Hepatocyte (in vitro differentiated cells): ENCODE data around the gene C19orf33. TPM values are rescaled to one million over a fixed set of nuclear protein-coding genes. Genes with fewer than 3 reads are reported as not detected.
A peak's percentile ranks its signal among the peaks of the same experiment; 100 is the strongest.
"Not testable (repeated sequence)": the region's sequence is repeated elsewhere in the genome, so short reads cannot be mapped to it uniquely, and the experiment has no call there.

Experiments
- DNase-seq: peaks from one replicate; pipeline ENCODE4 v3.0.0-alpha.2; 2016; ENCODE audit warnings: low spot score
- H2AFZ ChIP-seq: fragments of 200-600 bp; sonication (generic); 2 replicates; pipeline ENCODE4 v1.6.0; 2016; ENCODE audit warnings: antibody characterized with exemption, mild to moderate bottlenecking
- H3K27ac ChIP-seq: fragments of 200-600 bp; sonication (generic); 2 replicates; pipeline ENCODE4 v1.5.1; 2016; ENCODE audit warnings: mild to moderate bottlenecking
- H3K27me3 ChIP-seq: fragments of 200-600 bp; sonication (generic); 2 replicates; pipeline ENCODE4 v1.6.1; 2016
- H3K36me3 ChIP-seq: fragments of 200-600 bp; sonication (generic); replicated peaks from 2 replicates; pipeline ENCODE4 v1.5.1; 2016; ENCODE audit warnings: low read depth; ENCODE audit not compliant: insufficient read depth
- H3K4me1 ChIP-seq: fragments of 200-600 bp; sonication (generic); 2 replicates; pipeline ENCODE4 v1.5.1; 2016; ENCODE audit warnings: mild to moderate bottlenecking, moderate library complexity; ENCODE audit not compliant: insufficient read depth
- H3K4me2 ChIP-seq: fragments of 200-600 bp; sonication (generic); 2 replicates; pipeline ENCODE4 v1.6.0; 2016
- H3K4me3 ChIP-seq: fragments of 200-600 bp; sonication (generic); 2 replicates; pipeline ENCODE4 v1.5.1; 2016; ENCODE audit warnings: mild to moderate bottlenecking
- H3K79me2 ChIP-seq: fragments of 200-600 bp; sonication (generic); 2 replicates; pipeline ENCODE4 v1.6.0; 2017; ENCODE audit warnings: mild to moderate bottlenecking
- H3K9me2 ChIP-seq: fragments of 200-600 bp; sonication (generic); replicated peaks from 2 replicates; pipeline ENCODE4 v1.6.0; 2017; ENCODE audit warnings: mild to moderate bottlenecking; ENCODE audit not compliant: insufficient read depth
- H3K9me3 ChIP-seq: fragments of 200-600 bp; sonication (generic); 2 replicates; pipeline ENCODE4 v1.5.1; 2016; ENCODE audit warnings: low read depth, mild to moderate bottlenecking
- H4K20me1 ChIP-seq: fragments of 200-600 bp; sonication (generic); 2 replicates; pipeline ENCODE4 v1.6.0; 2016; ENCODE audit warnings: mild to moderate bottlenecking; ENCODE audit not compliant: insufficient read depth, poor library complexity, severe bottlenecking
- CTCF ChIP-seq: fragments of 200-600 bp; sonication (generic); IDR thresholded peaks from 2 replicates; pipeline ENCODE4 v1.5.1; 2016; ENCODE audit warnings: antibody characterized with exemption, mild to moderate bottlenecking; ENCODE audit not compliant: poor library complexity
- EZH2 ChIP-seq: fragments of 200-600 bp; sonication (generic); IDR thresholded peaks from 2 replicates; pipeline ENCODE4 v1.6.1; 2016; ENCODE audit warnings: antibody characterized with exemption, mild to moderate bottlenecking, borderline replicate concordance
- EZH2phosphoT487 ChIP-seq: fragments of 200-600 bp; sonication (generic); IDR thresholded peaks from one replicate; pipeline ENCODE4 v1.6.1; 2018; ENCODE audit warnings: antibody characterized with exemption, mild to moderate bottlenecking, low read depth, moderate library complexity; ENCODE audit not compliant: unreplicated experiment, severe bottlenecking
- WGBS: methylation state at CpG from one replicate; pipeline ENCODE4 v1.1.6; 2016; ENCODE audit warnings: low lambda C conversion rate; ENCODE audit errors: missing lambda C conversion rate; 5-methylcytosine and 5-hydroxymethylcytosine counted together
- polyA plus RNA-seq: library from polyadenylated mRNA; unstranded; fragments of >200 nt; fragmentation: Nextera tagmentation; extraction: Ambion mirVana; gene quantifications from 2 replicates; pipeline ENCODE4 v1.2.1, GENCODE V29; 2016
- total RNA-seq: library from RNA; depleted of rRNA; stranded (reverse); fragments of >200 nt; gene quantifications from 2 replicates; pipeline ENCODE4 v1.2.3, GENCODE V29; 2014

Gene C19orf33
- total and polyA plus RNA-seq, 2 experiments from 2014 or later: 118 to 126 TPM

DNA sequence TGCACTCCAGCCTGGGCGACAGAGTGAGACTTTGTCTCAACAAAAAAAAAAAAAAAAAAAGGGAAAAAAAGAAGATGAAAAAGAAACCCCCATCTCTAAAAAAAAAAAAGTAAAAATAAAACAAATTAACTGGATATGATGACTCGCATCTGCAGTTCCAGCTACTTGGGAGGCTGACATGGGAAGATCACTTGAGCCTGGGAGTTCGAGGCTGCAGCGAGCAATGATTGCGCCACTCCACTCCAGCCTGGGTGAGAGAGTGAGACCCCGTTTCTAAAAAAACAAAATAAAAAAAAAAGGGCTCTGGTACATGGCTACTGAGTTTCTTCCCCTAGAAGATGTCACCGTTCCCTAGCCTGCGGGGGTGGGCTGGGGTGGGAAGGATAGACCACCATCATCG is 29.2 kb downstream of the C19orf33 start:
- Histone ChIP-seq H2AFZ (no peak overlapping the region), H3K27me3 (no peaks in the 10 kb centered on the region), H3K9me3 (no peaks in the 10 kb centered on the region), H3K27ac (no peak overlapping the region), H3K9me2 (no peaks in the 10 kb centered on the region), H3K4me2 (no peak overlapping the region), H3K4me1 (peaks cover 6% of the 10 kb centered on the region), H3K4me3 (no peak overlapping the region), H3K36me3 (no peaks in the 10 kb centered on the region), H4K20me1 (no peaks in the 10 kb centered on the region), H3K79me2 (no peaks in the 10 kb centered on the region)
- no peak for TF ChIP-seq EZH2phosphoT487
- TF ChIP-seq CTCF: no peak
- no peak for TF ChIP-seq EZH2
- no peak for DNase-seq
- WGBS: 88% methylated on average over 9 of the region's 9 CpGs

- WGBS: 1% methylated on average over 33 of the region's 52 CpGs
- TF ChIP-seq CTCF (no peak), EZH2 (no peak), EZH2phosphoT487 (no peak)
- H2AFZ ChIP-seq: peak overlapping the region; percentile 68
- H4K20me1 ChIP-seq: no peaks in the 10 kb centered on the region
- no peaks in the 10 kb centered on the region for H3K27me3 ChIP-seq
- H3K36me3 ChIP-seq: no peaks in the 10 kb centered on the region
- peak; percentile 97 for DNase-seq
- peaks cover 6% of the 10 kb centered on the region for H3K4me1 ChIP-seq
- peaks cover 6% of the 10 kb centered on the region for H3K79me2 ChIP-seq
- H3K4me3 ChIP-seq: peak overlapping the region; percentile 83
- no peaks in the 10 kb centered on the region for H3K9me2 ChIP-seq
- H3K27ac ChIP-seq: peak overlapping the region; percentile 97
- no peaks in the 10 kb centered on the region for H3K9me3 ChIP-seq
- H3K4me2 ChIP-seq: peak overlapping the region; percentile 81
Observed at GRCh38 chr19:38335949-38336637, 32.0 kb downstream of the C19orf33 start.

DNA sequence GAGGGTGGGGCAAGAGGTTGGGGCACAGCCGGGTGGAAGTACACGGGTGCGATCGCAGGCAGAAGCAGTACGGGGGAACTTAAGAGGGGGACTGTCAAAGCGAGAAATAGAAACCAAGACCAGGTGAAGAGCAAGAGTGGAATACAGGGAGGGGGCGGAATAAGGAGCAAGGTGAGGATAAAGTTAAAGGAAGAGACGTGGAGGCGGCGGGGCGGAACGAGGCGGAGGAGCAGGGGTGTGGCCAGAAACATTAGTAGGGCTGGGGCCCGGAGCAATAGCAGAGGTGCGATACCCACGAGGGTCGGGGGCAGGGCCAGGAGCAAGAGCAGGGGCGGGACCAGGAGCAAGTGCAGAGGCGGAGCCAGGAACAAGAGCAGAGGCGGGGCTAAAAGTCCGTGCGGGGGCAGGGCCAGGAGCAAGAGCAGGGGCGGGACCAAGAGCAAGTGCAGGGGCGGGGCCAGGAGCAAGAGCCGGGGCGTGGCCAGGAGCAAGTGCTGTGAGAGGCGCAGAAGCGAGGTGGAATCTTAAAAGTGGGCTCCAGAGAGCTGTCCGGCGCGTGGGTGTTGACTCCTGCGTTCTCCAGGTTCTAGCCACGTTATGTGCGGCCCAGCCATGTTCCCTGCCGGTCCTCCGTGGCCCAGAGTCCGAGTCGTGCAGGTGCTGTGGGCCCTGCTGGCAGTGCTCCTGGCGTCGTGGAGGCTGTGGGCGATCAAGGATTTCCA is 32.7 kb downstream of the C19orf33 start:
- peak overlapping the region; percentile 68 for H2AFZ ChIP-seq
- WGBS: 10% methylated on average over 20 of the region's 41 CpGs

GRCh38 chr19:38337360-38337653 is 33.3 kb downstream of the C19orf33 start:
- no peak for TF ChIP-seq EZH2phosphoT487
- no peak for TF ChIP-seq CTCF
- TF ChIP-seq EZH2: no peak
- Histone ChIP-seq H4K20me1 (no peaks in the 10 kb centered on the region), H3K79me2 (peaks cover 6% of the 10 kb centered on the region), H3K27me3 (no peaks in the 10 kb centered on the region), H3K4me3 (peak overlapping the region; percentile 37), H3K9me2 (no peaks in the 10 kb centered on the region), H3K9me3 (no peaks in the 10 kb centered on the region), H3K36me3 (no peaks in the 10 kb centered on the region), H3K27ac (peak overlapping the region; percentile 49), H2AFZ (no peak overlapping the region), H3K4me1 (peaks cover 6% of the 10 kb centered on the region), H3K4me2 (peak overlapping the region; percentile 81)
- DNase-seq: no peak
- WGBS: 56% methylated on average over 10 of the region's 10 CpGs

More for the DNA sequence above, 32.7 kb downstream of the C19orf33 start:
- Histone ChIP-seq H3K79me2 (peaks cover 6% of the 10 kb centered on the region), H3K4me1 (peaks cover 6% of the 10 kb centered on the region), H3K4me2 (peak overlapping the region; percentile 81), H3K27me3 (no peaks in the 10 kb centered on the region), H3K27ac (peak overlapping the region; percentile 97), H3K9me2 (no peaks in the 10 kb centered on the region), H3K4me3 (peak overlapping the region; percentile 83), H4K20me1 (no peaks in the 10 kb centered on the region), H3K36me3 (no peaks in the 10 kb centered on the region), H3K9me3 (no peaks in the 10 kb centered on the region)
- no peak for TF ChIP-seq EZH2phosphoT487
- peak; percentile 98 for DNase-seq

- not testable (repeated sequence) for H3K9me3 ChIP-seq, H2AFZ ChIP-seq, H4K20me1 ChIP-seq, H3K9me2 ChIP-seq, H3K4me3 ChIP-seq, H3K4me2 ChIP-seq, DNase-seq, H3K27me3 ChIP-seq, H3K36me3 ChIP-seq, H3K4me1 ChIP-seq, H3K79me2 ChIP-seq
- peak overlapping the region; percentile 33 for H3K27ac ChIP-seq
- 12% methylated on average over 4 of the region's 4 CpGs for WGBS
Observed at GRCh38 chr19:38339011-38339410, 35.0 kb downstream of the C19orf33 start.
